HG03469 (cell line): Measurements from ENCODE around the gene TKT.

Source experiments
- ATAC-seq: cut with Tn5 transposase; IDR thresholded peaks from one replicate; pipeline ENCODE4 v1.9.1; 2021; ENCODE audit warnings: mild to moderate bottlenecking, moderate library complexity, moderate number of reproducible peaks; ENCODE audit not compliant: unreplicated experiment

The TKT gene

GRCh38 chr3:53225651-53226050 is 30.2 kb downstream of the TKT start:
- no peak for ATAC-seq

DNA sequence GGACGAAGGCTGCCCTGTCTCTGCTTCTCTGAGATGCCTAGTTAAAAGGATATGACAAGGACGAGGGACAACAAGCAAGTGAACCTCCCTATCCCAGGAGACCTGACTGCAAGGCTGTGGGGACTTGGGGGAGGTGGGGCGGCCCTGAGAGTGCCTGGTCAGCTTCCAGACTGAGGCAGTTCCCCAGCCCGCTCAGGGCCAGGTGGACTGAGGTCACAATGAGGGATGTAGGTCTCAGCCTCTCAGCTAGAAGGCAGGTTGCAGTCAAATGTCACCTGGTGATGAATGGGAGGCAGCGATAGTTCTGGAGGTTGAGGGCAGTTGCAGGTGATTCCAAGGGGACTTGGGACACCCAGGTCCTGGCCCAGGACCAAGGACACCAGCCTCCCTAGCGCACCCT is 30.6 kb downstream of the TKT start:
- ATAC-seq: no peak

GRCh38 chr3:53224536-53224935 is 31.3 kb downstream of the TKT start:
- no peak for ATAC-seq

DNA sequence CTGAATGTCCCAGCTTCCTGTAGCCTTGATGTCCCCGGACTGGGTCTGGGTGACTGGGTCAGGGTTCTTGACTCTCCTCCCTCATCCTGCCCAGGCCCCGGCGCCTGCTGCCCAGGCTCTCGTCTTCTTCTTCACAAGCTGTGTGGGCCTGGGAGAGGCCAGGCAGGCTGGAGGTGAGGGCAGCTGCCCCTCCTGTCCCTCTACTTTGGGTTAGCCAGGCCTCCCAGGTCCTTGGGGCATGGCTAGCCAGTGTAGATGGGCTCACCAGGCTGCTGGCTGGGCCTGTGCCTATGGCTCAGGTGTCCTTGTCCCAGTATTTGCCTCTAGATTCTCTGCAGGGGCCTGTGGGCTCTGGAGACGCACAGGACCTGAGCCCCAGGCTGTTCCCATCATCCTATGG is 31.8 kb downstream of the TKT start:
- no peak for ATAC-seq

GRCh38 chr3:53223541-53223966 is 32.3 kb downstream of the TKT start:
- ATAC-seq: no peak

- ATAC-seq: no peak
These were observed 32.8 kb downstream of the TKT start for GRCh38 chr3:53223025-53223424.

GRCh38 chr3:53222183-53222901 is 33.5 kb downstream of the TKT start:
- ATAC-seq: no peak

GRCh38 chr3:53221827-53222182 is 34.0 kb downstream of the TKT start:
- no peak for ATAC-seq

GRCh38 chr3:53221345-53221744 is 34.5 kb downstream of the TKT start:
- ATAC-seq: no peak

- no peak for ATAC-seq
These were observed 35.8 kb downstream of the TKT start for GRCh38 chr3:53219895-53220483.

DNA sequence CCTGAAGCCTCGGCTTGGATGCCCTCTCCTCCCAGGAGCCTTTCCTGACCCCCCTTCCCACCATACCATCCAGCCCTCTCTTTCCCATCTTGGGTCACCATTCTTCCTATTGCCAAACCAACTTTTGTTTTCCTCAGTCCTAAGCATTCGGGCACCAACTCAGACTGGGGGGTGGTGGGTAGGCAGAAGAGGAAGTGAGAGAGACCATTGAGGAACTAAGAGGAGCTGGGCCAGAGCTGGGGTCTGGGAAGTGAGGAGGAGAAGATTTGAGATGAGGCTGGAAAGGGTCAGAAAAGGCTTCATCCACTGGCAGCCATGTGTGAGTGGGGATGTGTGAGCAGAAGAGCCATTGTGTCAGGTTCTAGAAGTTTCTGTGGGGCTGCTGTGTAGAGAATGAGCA is 37.7 kb downstream of the TKT start:
- ATAC-seq: no peak

DNA sequence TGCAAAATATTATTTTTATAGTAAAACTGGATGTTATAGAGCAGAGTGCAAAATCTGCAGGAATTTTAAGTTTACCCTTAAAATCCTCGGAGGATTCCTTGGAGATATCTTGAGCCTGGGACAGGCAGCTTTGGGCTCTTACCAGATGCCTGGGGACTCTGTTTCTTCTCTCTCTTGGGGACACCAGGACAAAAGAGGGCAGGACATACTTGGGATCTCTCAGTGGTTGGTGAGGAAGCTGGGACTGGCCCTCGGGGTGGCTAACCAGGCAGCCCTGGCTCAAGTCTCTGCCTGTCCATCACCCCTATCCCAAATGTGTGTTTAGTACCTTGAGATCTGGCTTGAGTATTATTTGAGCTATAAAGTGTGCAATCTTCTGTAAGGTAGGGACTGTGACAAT is 38.6 kb downstream of the TKT start:
- no peak for ATAC-seq

GRCh38 chr3:53216723-53217122 is 39.1 kb downstream of the TKT start:
- ATAC-seq: no peak

- ATAC-seq: no peak
These were observed 40.0 kb downstream of the TKT start for GRCh38 chr3:53215816-53216215.

DNA sequence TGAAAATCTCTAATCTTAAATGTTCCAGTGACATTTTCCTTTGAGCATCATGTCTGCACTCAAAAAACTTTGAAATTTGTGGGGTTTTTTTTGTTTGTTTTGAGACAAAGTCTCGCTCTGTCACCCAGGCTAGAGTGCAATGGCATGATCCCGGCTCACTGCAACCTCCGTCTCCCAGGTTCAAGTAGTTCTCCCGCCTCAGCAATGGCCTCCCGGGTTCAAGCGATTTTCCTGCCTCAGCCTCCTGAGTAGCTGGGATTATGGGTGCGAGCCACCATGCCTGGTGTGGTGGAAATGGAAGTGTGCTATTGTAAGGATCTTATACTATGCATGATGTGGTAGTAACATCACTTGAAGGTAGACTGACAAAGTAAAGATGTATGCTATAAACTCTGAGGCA is 42.5 kb downstream of the TKT start:
- no peak for ATAC-seq

- ATAC-seq: no peak
These were observed 43.8 kb downstream of the TKT start for GRCh38 chr3:53211706-53212702.

DNA sequence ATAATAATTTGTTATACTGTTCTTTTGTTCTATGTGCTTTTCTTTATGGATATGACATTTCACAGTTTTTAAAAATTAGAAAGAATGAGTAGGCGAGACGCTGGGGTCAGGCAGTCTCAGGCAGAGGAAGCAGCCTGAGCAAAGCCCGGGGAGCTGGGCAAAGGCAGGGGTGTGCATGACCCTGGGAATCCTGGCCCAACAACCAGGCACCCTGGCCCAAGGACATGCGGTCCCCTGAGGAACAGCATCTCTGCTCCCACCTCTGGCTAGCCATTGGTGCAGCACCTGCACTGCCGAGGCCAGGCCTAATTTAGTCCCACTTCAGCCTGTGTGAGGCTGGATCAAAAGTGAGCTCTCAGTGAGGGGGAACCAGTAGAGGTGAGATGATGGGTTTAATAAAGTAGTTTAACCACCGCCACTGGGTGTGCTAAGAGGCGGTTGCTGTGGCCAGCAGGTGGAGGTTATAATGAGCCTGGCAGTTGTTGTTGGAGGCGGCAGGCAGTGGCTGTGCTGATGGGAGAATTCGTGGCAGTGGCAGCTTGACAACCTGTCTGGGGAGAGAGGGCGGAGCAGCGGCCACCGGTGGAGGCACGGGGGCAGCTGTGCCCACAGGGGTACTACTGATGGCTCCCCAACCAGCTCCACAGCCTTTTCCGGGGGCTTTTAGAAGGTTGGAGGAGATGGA is 53.3 kb downstream of the TKT start:
- ATAC-seq: no peak

GRCh38 chr3:53200501-53201498 is 55.0 kb downstream of the TKT start:
- ATAC-seq: no peak

DNA sequence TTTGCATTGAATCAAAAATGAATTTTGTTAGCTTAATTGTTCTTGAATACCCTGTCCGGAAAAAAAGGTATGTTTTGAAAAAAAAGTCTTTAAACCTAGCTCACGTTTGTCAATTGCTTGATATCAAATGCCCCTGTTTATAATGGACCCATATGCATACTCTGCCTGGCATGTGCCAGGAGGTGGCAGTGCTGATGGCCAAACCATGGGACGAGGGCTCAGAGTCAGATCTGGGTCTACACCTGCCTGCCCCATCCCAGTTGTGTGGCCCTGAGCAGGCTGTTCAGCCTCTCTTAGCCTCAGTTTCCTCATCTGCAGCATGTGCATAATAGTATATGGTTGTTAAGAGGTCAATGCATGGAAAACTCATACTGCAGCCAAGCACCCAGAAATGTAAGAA is 56.0 kb downstream of the TKT start:
- ATAC-seq: no peak

DNA sequence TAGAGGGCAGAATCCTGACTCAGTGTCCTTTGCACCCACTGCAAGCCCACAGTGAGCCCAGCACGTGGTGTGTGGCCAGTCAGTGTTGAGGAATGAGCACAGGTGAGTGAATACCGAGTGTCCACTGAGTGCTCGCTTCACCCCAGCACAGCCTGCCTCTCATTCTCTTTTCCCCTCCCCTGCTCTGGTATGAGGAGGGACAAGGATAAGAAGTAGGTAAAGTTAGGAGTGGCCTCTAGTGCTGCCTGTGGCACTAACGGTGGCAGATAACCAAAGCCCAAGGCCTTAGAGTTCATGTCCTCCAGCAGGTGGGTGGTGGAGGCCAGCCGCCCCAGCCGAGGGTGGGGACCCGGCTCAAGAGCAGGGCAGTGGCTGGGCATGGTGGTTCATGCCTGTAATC is 56.8 kb downstream of the TKT start:
- no peak for ATAC-seq
